ENCODE measurements around the gene CIAO3.
"Not testable (repeated sequence)": the region's sequence is repeated elsewhere in the genome, so short reads cannot be mapped to it uniquely, and the experiment has no call there.

The CIAO3 gene

DNA sequence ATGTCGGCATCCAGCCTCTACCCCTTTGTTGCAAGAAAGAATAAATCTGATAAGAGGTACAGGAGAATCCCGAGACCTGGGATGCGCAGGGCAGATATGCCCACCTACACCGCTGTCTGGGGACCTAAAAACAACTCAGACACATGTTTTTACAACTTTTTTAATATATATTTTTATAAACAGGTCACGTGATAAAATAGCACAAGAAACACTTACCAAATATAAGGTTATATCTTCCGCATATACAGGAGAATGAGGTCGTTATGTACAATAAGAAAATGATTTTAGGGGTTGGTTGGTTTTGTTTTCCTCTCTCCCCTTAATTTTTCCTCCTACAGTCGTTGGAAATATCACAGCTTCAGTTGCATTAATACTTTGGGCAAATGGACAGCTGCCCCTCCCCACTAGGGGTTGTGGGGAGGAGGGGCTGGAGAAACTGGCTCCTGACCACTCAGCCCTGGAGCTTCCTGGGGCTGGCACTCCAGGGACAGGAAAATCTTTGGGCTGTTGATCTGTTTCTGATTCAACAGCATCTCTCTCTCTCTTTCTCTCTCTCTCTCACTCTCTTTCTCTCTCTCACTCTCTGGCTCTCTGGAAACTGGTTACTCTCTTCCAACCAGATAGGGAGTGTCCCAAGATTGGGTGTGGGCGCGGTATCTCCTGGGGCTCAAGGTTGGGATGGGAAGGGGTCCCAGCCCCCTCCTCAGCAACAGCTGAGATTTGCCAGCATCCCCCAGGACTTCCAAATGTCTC is 48.3 kb downstream of the CIAO3 start:
- no peak for DNase-seq (ENCODE audit: low read depth)

DNA sequence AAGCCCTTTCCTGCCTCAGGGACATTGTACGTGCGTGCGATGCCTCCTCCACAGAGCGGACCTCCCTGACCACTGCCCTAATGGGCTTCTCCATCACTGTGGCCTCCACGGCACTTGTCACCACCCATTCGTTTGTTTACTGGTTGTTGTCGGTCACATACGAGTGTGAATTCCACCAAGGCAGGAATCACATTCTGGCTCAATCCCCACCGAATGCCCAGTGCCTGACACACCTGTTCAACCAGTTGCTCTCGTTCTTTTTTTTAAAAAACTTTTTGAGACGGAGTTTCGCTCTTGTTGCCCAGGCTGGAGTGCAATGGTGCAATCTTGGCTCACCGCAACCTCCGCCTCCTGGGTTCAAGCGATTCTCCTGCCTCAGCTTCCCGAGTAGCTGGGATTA is 49.6 kb downstream of the CIAO3 start:
- DNase-seq (ENCODE audit: low read depth), result not testable (repeated sequence)

DNA sequence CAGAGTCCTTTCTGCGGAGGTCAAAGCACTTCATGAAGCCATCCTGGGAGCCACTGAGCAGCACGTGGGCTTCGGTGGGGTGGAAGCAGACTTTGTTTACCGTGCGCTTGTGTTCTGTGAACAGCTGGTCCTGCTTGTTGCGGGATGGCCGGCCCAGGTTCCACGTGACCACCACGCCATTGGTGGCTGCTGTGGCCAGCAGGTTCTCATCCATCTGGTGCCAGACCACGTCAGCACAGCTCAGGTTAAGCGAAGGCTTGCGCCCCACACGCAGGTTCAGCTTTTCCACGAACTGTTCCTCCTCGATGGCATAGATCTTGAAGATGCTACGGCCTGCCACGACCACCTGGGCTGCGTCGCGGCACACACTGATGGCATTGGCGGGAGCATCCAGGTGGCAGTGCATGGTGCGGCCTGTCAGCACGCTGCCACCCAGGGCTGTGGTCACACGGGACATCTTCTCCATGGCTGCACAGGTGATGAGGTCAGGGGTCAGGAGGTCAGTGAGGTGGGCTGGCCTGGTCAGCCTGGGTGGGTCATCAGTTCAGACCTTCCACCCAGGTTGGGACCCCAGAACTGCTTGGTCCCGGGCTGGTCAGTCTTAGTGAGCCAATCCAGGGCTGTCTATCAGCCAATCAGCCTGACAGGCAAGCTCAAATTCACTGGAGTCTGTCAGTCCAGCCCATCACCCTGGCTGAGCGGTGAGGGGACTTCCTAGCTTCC is 51.5 kb downstream of the CIAO3 start:
- no peak for DNase-seq (ENCODE audit: low read depth)

DNA sequence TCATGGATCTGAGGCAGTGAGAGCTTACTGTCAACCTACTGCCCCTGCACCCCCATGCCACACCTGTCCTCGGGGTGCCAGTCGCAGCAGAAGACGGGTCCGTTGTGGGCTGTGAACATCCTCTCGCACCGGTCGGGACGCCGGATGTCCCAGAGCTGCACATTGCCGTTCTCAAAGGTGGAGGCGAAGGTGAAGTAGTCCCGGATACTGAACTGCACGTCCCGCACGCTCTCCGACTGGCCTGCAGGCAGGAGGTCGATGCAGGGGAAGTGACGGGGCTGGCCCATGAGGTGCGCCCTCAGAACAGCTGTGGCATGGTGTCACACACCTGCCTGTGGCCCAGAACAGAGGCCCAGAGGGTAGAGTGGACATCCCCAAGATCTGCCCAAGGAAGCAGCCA is 53.3 kb downstream of the CIAO3 start:
- no peak for DNase-seq (ENCODE audit: low read depth)

DNA sequence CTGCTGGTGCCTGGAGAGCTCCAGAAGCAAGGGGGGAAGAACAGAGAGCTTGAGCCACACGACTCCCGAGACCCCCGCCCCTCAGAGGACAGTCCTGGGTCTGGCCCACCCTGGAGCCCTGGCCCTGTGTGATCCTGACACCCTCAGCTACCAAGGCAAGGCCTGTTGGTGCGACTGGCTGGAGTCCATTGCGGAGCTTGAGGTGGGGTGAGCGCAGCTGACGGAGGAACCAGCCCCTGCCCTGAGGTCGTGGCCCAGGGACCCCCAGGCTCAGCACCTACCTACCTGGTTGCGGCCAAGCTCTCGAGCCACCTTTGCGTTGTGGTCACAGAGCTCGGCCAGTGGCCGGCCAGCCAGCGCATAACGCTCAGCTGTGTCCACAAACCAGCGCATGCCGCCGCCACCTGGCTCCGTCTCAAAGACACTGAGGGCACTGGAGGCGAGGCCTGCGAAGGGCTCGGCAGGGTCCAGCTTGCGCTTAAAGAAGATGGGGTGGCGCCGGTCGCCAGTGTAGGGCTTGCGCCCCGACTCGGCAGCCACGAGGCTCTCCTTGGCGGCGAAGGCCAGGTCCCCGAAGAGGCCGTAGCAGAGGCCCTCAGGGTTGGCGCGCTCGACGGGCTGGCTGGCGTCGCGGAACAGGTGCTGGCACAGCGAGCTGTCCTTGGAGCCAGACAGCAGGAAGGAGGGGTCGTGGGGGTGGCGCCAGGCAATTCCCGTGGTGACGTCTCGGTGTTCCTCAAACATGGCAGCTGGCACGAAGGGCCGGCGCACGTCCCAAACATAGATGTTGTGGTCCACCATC is 54.1 kb downstream of the CIAO3 start:
- DNase-seq (ENCODE audit: low read depth), result no peak

DNA sequence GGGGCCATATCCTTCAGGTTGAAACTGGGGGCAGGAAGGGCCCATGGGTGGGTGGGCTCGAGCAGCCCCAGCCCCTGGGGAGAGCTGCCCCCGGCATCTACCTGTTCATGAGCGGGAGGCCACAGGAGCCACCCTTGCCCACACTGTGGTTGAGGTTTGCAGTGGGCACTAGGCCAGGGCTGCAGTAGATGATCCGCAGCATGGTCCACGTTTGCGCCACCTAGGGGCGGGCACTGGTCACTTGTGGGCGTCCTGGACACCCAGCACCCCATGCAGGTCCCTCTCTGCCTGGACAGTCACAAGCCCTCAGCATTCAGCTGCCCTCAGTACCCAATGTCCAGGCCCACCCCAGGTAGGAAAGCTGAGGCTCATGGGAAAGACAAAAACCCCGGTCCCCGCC is 54.8 kb downstream of the CIAO3 start:
- DNase-seq (ENCODE audit: low read depth), result no peak

DNA sequence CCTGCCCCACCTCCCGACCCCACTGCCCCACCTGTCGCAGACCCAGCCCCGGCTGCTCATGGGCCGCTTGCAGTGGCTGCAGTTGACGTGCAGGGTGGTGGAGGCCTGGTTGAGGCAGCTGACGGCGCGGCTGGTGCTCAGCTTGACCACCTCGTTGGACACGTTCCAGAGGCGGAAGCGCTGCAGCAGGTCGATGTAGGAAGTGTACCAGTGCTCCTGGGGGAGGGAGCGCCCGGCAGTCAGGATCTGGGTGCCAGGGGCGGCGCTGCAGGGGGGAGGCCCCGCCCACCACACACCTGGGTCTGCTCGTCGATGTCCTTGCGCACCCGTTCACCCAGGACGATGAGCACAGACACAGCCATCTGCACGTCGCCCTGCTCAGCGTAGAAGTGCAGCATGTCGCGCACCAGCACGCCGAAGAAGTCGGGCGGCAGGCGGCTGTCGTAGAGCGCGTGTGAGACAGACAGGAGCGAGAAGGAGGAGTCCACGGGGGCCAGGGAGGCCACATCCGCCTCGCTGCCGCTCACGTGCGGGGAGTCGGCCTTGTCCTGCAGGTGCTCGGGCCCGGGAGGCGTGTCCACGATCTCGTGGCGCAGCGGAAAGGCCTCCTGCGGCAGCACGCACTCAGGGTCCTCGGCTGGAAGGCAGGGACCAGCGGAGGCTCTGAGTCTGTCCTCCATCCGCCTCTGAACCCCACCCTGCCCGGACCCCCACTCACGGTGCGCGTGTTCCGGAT is 55.7 kb downstream of the CIAO3 start:
- DNase-seq (ENCODE audit: low read depth), result no peak

DNA sequence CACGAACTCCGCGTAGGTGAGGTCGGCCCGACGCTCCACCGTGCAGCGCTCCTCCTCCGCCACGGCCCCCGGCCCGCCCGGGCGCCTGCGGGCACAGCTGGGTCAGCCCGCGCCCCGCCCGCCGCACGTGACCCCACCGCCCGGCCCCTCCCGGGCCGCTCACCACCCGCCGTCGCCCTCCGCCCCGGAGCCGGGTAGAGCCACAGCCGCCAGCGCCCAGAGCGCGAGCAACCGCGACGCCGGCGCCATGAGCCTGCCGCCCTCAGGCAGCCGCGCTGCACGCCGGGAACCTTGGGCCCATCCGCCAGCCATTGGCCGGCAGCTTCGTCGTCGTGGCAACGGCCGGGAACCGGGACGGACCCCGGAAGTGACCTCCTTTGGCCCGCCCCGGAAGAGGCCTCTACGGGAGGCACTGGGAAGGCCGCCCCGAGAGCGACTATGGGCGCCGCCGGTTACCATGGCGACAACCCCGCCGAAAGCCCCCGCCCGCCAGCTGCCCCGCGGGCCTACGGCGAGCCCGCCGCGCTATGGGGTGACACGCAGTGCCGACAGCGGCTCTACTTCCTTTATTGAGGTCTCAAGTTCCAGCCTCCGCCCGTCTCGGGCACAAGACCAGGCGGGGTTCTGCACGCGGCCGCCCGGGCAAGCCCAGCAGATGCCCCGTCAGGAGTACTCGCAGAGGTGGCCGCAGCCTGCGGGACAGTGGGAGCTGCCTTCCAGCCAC is 56.6 kb downstream of the CIAO3 start, which contains the start of gene JMJD8:
Gene JMJD8, minus strand, starts transcription at position 264 of the 724 bp plus-strand sequence. Its CDS starts 15 bp downstream, at position 249.
- DNase-seq (ENCODE audit: low read depth), result peak; percentile 96

DNA sequence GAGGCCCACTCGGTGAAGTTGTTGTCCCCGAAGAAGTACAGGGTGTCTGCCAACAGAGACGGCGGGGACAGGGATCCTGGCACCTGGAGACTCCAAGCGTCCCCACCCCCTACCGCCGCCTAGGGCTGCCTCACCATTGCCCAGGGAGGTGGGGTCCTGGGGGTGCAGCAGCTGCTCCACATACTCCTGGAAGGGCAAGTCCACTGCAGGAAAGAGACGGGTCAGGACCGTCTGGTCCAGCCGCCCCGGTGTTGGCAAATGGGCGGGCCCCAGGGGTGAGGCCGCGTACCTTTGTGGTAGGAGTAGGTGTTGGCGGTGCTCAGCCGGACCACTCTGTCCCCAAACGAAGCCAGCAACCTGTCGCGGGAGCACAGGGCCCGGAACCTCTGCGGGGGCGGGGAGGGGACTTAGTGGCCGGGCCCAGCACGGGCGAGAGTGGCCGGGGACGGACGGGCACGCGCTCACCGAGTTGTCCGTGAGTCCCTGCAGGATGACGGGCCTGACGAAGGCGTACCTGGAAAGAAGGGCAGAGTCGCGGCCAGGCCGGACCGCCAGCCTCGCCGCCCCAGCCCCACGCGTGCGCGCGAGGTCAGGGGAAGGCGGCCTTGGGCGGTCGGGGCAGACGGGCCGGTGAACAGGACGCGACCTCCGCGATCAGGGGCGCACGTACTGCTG is 57.3 kb downstream of the CIAO3 start:
- no peak for DNase-seq (ENCODE audit: low read depth)

DNA sequence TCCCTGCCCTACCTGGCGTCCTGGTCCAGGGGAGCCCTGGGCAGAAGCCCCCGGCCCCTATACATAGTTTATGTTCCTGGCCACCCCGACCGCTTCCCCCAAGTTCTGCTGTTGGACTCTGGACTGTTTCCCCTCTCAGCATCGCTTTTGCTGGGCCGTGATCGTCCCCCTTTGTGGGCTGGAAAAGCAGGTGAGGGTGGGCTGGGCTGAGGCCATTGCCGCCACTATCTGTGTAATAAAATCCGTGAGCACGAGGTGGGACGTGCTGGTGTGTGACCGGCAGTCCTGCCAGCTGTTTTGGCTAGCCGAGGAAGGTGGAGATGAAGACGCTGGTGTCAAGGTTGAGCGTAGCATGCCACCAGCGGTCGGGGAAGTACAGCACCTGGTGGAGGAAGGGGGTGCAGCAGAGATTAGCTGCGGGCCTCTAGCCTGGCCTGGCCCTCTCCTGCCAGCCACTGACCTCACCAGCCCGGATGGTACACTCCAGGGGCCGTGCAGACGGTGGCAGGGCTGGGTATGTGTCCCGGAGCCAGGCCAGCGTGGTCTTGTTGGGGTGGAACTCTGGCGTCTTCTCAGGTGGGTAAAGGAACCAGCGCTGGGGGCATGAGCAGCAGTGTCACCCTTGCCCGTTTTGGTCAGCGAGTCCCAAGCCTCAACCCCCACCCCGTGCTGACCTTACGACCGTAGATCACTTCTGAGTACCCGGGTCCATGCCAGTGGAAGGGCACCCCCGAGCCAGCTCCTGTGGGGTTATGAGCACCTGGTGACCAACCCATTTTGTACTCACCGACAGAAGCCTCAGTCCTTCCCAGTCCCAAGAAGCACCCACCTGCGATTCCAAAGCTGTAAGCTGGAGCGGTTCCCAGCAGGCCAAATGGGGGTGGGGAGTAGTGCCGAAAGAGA is 58.1 kb downstream of the CIAO3 start:
- no peak for DNase-seq (ENCODE audit: low read depth)

DNA sequence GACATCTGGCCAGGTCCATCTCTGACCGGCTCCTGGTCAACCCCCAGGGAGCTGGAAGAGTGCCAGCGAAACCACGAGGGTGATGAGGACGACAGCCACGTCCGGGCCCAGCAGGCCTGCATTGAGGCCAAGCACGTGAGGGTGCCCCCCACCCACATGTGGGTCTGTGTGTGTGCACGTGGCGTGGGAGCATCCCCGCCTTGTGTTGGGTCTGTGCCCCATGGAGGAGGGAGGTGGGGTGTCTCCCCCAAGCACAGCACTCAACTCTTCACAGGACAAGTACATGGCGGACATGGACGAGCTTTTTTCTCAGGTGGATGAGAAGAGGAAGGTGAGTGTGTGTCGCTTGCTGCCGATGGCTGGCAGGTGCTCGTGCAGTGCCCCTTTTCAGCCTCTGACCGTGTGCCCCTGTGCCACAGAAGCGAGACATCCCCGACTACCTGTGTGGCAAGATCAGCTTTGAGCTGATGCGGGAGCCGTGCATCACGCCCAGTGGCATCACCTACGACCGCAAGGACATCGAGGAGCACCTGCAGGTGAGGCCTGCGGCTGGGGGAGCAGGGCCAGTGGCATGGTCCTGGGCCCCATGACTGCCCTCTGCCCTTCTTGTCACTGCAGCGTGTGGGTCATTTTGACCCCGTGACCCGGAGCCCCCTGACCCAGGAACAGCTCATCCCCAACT is 58.9 kb downstream of the CIAO3 start:
- DNase-seq (ENCODE audit: low read depth), result no peak

DNA sequence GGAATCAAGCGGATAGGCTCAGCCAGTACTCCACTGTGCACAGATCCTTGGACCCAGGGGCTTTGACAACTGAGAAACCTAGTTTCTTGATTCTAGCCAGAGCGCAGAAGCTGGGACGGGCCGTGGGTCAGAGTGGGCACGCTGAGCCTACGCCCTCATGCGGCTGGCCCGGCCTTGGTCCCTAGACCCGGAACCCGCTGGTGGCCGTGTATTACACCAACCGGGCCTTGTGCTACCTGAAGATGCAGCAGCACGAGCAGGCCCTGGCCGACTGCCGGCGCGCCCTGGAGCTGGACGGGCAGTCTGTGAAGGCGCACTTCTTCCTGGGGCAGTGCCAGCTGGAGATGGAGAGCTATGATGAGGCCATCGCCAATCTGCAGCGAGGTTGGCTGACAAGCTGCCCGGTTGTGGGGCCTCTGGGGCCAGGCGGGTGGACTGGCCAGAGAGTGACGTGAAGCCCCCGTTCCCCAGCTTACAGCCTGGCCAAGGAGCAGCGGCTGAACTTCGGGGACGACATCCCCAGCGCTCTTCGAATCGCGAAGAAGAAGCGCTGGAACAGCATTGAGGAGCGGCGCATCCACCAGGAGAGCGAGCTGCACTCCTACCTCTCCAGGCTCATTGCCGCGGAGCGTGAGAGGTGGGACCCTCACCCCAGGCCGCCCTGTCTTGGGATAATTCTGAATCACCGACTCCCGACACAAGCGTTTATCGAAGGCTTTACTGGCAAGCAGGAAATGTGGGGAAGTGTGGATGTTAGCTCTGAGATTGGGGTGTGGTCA is 59.6 kb downstream of the CIAO3 start:
- DNase-seq (ENCODE audit: low read depth), result no peak

DNA sequence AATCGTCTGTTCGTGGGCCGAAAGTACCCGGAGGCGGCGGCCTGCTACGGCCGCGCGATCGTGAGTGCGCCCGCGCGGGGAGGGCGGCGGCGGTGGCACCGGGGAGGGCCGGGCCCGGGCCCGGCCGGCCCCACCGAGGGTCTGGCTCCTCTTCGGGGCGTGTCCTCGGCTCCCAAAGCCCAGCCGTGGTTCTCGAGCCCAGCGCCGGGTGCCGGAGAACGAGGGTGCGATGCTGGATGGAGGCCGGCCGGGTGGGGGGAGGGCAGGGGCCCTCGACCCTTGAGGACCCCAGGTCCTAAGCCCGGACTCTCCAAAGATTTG is 60.2 kb downstream of the CIAO3 start:
- no peak for DNase-seq (ENCODE audit: low read depth)

DNA sequence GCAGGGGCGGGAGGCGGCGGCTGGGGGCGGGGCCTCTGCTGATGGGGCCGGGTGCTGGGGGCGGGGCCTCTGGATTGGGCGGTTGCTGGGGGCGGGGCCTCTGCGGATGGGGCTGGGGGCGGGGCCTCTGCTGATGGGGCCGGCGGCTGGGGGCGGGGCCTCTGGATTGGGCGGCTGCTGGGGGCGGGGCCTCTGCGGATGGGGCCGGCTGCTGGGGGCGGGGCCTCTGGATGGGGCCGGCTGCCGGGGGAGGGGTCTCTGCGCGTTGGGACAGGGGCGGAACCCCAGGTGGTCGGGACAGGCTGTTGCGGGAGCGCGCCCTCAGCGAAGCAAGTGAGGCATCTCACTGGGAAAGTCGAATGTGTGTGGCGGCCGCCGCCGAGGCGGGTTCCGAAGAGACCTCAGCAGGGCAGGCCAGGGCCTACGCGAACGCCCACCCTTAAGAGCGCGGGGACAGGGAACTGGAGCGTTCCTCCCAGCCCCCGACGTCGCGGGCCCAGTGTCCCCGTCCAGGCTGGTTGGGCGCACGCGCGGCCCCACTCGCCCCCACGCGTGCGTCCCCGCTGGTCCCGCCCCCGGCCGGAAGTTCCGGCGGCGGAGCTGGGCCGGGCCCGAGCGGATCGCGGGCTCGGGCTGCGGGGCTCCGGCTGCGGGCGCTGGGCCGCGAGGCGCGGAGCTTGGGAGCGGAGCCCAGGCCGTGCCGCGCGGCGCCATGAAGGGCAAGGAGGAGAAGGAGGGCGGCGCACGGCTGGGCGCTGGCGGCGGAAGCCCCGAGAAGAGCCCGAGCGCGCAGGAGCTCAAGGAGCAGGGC is 60.8 kb downstream of the CIAO3 start, which contains the start of gene STUB1:
Gene STUB1, plus strand, starts transcription at position 597 of the 811 bp plus-strand sequence. Its CDS starts 116 bp downstream, at position 713.
- peak; percentile 78 for DNase-seq (ENCODE audit: low read depth)
